Measurements from ENCODE around the gene ZNF219.

The ZNF219 gene

GRCh38 chr14:21084998-21085853 lies 13.2 kb downstream of the ZNF219 start:
- no peak for DNase-seq

GRCh38 chr14:21084396-21084795 lies 14.1 kb downstream of the ZNF219 start:
- DNase-seq: no peak

- DNase-seq: no peak
These were observed 14.7 kb downstream of the ZNF219 start for GRCh38 chr14:21083565-21084325.

- no peak for DNase-seq
These were observed 16.8 kb downstream of the ZNF219 start for GRCh38 chr14:21081521-21082142.

GRCh38 chr14:21078726-21079125 lies 19.7 kb downstream of the ZNF219 start:
- no peak for DNase-seq

DNA sequence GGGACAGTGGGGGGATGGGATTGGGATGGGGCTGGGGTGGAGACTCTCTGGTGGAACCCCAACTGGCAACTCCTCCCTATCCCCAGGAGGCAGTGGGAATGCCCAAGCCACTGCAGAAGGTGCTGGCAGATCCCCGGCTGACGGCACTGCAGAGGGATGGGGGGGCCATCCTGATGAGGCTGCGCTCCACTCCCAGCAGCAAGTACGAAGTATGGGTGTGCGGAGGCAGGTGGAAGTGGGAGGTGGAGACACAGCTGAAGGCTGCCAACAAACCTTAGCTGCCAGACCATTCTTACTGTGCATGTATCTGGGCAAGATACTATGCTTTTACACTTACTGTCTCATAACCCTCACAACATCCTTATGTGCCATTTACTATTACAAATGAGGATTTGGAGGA lies 20.2 kb downstream of the ZNF219 start:
- no peak for DNase-seq

- DNase-seq: no peak
These were observed 20.8 kb downstream of the ZNF219 start for GRCh38 chr14:21077672-21078071.

DNA sequence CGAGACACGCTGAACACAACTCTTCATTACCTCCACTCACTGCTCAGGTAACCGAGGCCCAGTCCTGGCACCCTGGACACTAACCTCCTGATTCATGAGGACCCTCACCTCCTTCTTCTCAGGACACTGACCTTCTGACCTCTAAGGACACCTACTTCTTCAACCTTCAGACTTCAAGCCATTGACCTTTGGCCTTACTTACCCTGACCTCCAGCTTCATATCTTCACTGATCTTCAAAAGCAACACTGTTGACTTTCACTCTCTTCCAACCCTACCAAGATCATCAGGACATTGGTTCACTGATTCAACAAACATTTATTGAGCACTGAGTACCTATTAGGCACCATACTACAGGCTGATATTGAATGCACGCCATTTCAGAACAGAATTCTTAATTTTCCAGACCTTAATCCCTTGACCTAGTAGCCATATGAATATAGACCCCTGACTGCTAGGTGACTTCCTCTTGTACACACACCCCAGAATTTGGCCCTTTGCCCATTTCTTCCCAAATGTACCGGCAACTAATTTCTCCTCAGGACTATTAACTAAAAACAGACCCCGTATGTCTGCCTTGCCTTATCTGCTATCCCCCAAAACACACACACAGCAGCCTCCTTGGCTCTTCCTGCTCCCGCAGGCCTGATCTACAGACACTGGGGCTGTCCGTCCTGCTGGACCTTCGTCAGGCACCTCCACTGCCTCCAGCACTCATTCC lies 22.6 kb downstream of the ZNF219 start:
- no peak for DNase-seq

- no peak for DNase-seq
These were observed 23.8 kb downstream of the ZNF219 start for GRCh38 chr14:21074398-21075272.

DNA sequence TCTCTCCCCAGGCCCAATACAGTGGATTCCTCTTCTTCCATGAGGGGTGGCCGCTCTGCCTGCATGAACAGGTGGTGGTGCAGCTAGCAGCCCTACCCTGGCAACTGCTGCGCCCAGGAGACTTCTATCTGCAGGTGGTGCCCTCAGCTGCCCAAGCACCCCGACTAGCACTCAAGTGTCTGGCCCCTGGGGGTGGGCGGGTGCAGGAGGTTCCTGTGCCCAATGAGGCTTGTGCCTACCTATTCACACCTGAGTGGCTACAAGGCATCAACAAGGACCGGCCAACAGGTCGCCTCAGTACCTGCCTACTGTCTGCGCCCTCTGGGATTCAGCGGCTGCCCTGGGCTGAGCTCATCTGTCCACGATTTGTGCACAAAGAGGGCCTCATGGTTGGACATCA lies 24.5 kb downstream of the ZNF219 start:
- no peak for DNase-seq

DNA sequence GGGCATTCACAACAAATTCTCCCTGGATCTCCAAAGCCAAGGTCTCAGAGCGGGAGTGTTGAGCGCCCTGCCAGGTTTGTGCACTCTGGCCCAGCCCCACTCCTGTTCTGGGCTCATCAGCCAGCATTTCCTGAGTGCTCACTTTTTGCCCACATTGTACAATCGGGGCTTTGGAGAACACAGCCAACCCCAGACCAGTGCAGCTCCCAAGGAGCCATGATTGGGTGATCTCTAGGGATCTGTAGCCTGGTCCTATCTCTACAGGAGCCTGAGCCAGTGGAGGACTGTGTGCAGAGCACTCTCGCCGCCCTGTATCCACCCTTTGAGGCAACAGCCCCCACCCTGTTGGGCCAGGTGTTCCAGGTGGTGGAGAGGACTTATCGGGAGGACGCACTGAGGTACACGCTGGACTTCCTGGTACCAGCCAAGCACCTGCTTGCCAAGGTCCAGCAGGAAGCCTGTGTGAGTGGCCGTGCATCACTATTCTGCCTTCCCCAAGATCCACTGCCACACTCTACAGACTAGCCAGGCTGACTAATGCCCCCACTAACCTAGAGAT lies 25.6 kb downstream of the ZNF219 start:
- no peak for DNase-seq

DNA sequence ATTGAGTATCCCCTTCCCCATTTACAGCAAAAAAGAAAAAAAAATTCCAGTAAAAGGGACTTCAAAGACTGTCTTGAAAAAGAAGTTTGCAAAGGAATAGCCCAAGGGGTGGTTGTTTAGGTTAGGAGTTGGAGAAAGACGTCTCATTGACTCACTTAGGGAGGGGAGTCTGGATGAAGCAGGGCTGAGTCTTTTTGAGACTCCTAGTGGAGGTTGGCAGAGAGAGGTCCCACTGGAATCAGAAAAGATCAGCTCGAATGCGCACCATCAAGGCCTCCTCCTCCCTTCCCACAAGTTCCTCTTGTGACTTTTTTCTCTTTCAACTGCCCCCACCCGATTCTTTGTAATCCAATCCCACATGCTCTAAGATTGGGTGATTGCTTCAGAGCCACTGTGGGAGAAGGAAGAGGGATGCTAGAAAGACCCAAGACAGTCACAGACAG lies 26.4 kb downstream of the ZNF219 start:
- DNase-seq: no peak

DNA sequence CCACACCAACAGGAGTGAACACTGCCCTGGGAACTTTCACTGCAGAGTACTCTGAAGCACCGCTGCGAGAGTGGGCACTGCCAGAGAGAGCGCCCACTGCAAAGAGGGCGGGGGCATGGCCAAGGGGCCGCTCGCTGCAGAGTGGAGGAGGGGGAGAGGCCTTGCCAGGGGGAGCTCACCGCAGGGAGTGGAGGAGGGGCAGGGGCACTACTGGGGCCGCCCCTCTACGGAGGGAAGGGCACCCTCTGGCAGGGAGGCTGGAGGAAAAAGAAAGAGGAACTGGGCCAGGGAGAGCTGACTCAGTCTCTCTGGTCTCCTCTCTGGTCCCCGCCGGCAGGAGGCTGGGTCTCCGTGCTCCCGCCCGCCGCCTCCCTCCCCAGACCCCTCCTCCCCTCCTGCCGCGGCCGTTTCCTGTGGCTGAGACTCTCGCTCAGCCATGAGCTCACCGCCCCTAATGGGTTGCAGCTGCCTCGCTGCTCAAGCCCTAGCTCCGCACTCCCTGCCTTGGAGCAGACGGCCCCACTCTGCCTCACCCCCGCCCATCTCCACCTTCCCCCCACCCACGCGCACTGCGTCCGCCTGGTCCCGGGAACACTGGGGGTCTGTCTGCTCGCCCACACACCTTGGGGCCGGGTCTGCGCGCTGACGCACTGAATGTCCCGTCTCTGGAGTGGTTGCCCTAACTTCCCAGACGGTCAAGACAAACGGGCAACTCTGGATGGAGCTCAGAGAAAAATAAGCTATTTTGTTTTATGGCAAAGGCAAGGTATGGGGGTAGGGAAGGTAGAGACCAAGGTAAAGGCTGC lies 27.0 kb downstream of the ZNF219 start:
- peak; percentile 91 for DNase-seq

DNA sequence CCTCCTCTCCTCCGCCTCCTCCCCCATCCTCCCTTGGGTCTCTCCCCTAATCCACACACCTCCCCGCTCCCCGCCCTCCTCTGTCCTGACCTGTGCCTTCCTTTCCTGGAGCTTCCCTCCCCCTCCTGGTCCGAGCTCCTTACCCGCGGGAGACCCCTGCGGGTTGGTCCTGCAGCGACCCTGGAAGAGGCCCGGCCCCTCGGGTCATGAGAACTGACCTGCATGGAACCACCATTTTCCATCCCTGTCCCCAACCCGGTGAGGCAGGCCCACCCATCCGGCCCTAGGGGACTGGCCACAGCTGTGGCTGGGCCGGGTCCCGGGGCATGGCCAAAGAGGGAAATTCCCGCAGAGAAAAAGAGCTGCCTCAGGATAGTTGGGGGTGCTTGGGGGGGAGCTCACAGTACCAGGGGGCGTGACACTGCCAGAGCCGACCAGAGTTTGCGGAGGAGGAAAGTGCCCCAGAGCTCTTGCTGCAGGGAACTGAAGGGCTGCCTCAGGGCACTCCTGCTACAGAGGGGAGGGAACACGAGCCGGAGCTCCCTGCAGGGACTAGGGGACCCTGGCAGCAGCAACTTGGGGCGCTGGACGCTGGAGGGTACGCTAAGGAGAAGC lies 27.7 kb downstream of the ZNF219 start:
- DNase-seq: peak; percentile 71

DNA sequence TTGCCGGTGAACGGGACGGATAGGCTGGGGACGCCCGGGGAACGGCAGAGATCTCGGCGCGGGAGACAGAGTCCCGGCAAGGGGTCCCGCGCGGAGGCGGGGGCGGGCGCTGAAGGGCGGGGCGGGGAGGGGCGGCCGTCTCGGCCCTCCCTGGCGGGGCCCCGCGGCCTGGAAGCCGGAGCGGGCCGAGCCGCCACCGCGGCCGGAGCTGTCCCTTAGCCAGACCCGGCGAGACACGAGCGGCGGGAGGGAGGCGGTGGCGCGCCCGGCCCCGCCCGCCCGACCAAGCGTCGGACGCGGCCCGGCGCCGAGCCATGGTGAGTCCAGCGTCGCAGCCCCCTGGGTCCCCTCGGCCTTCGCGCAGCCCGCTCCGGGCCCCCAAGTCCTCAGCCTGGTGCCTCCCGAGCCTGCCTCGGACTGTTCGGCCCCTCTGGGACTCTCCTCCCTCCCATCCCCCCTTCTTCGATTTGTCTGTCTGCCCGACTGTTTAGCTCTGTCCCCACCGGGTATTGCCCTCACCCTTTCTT lies 28.3 kb downstream of the ZNF219 start, which contains the start of gene ARHGEF40:
TSS of gene ARHGEF40 (plus strand) at position 222 of the 527 bp plus-strand sequence. CDS start at position 315, 93 bp downstream.
- peak; percentile 66 for DNase-seq

DNA sequence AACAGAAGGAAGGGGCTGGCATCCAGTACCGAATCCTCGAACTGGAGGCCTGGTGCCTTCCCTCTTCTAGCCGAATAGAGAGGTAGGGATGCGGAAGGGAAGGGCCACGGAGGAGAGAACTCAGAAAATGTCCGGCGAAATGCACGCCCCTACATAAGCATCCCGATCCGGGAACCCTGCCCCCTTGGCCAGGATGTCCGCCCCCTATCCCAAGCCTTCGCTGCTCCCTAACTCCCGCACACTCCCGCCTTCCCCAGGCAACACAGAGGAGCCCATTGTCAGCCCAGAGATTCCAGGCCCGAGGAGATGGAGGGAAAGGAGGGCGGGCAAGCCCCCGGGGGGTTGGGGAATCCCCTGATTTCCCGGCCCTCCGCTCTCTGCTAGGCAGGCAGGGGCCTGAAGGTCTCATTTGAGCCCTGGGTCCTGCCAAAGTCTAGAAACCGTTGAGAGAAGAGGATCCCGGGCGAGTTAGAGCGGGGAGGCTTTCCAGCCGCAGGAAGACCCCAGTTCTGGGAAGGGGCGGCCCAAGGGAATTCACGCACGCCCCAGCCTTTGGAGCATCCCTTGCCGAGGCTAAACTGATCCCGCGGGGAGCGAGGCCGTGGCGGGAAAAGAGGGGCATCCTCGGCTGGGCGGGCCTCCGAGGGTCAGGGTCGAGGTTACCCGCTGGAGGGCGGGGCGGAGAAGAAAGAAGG lies 28.9 kb downstream of the ZNF219 start:
- DNase-seq: peak; percentile 51

- DNase-seq: peak; percentile 79
These were observed 29.7 kb downstream of the ZNF219 start for GRCh38 chr14:21068521-21069387.

GRCh38 chr14:21066882-21067502 lies 31.5 kb downstream of the ZNF219 start:
- DNase-seq: peak; percentile 33

All from NCI-H345 (cell line).